HG02571 (cell line): ENCODE results near the gene ZNF91.
"Not testable (repeated sequence)": the region's sequence is repeated elsewhere in the genome, so short reads cannot be mapped to it uniquely, and the experiment has no call there.

Source experiments
- ATAC-seq: cut with Tn5 transposase; IDR thresholded peaks from one replicate; pipeline ENCODE4 v1.9.1; 2021; ENCODE audit warnings: mild to moderate bottlenecking, moderate library complexity; ENCODE audit not compliant: unreplicated experiment

Gene ZNF91

DNA sequence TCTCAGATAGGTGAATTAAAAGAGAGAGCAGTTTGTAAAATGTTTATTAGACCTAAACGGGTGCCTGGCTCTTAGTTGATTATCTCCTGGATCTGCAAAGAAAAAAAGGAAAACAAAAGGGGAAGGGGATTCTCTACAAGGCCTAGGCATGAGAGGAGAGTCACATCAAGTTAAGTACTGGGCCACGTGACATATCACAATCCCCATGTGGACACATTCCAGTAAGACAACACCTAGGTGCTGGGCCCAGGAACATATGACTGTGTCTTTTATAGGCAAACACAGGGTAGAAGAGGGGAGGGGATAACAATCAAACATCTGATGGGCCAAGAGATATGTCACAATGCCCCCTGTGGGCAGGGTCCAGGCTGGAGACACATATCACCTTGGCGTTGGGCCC lies 4.2 kb upstream of the ZNF91 start:
- no peak for ATAC-seq

DNA sequence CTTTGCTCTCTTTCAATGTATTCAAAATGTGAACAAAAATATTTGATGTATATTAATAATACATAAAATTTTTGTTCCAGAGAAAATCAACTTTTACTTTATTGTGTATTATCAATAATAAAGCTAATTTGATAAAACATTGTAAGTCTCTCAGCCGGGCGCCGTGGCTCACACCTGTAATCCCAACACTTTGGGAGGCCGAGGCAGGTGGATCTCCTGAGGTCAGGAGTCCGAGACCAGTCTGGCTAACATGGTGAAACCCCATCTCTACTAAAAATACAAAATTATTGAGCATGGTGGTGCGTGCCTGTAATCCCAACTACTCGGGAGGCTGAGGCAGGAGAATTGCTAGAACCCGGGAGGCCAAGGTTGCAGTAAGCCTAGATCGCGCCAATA lies 449 bp upstream of the ZNF91 start:
- ATAC-seq, result not testable (repeated sequence)

DNA sequence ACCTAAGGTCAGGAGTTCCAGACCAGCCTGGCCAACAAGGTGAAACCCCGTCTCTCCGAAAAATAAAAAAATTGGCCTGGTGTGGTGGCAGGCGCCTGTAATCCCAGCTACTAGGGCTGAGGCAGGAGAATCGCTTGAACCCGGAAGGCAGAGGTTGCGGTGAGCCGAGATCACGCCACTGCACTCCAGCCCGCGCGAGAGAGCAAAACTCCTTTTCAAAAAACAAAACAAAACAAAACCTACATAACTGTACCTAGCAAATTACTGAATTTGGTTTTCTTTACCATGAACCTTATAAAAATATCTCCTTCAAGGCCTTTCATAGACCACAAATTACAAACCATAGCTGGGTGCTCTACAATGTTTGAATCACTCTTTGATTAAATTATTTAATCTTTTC lies 760 bp downstream of the ZNF91 start:
- no peak for ATAC-seq

GRCh38 chr19:23393121-23393520 lies 2.1 kb downstream of the ZNF91 start:
- ATAC-seq, result no peak

GRCh38 chr19:23391236-23391635 lies 4.0 kb downstream of the ZNF91 start:
- no peak for ATAC-seq

DNA sequence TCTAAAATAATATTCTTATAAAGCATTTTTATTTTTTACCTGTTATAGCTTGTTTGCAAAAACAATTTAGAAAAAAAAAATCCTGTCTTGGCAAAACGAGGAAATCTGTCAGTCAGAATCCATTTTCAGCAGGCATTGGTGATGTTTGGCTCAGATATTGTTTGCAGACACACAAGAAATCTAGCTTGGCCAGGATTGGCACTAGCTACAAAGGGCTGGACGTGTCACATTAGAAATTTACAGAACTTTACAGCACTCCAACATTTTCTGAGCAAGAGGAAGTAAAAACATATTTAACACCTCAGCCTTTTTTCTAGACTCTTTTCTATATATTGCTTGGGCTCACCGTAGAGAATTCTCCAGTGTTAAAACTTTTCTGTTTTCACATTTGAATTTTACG lies 9.9 kb downstream of the ZNF91 start:
- ATAC-seq, result no peak

GRCh38 chr19:23384858-23385257 lies 10.4 kb downstream of the ZNF91 start:
- no peak for ATAC-seq

DNA sequence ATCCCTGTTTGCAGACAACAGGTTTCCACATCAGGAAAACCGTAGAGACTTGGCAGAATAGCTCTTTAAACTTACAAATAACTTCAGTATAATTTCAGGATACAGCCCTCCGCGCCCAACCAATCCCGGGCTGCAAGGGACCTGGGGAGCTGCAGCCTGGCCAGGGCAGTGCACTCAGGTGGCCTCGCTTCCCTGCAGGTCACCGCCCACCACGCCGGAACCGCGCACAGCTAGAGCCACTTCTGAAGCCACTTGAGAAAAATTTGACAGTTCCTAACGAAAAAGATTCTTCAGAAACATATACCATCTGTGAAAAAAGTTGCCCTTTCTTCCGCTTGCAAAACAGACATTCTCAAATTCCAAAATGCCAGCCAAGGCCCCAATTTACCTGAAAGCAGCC lies 11.1 kb downstream of the ZNF91 start:
- ATAC-seq, result no peak

GRCh38 chr19:23382955-23383354 lies 12.3 kb downstream of the ZNF91 start:
- ATAC-seq, result no peak

GRCh38 chr19:23381114-23381513 lies 14.2 kb downstream of the ZNF91 start:
- no peak for ATAC-seq

DNA sequence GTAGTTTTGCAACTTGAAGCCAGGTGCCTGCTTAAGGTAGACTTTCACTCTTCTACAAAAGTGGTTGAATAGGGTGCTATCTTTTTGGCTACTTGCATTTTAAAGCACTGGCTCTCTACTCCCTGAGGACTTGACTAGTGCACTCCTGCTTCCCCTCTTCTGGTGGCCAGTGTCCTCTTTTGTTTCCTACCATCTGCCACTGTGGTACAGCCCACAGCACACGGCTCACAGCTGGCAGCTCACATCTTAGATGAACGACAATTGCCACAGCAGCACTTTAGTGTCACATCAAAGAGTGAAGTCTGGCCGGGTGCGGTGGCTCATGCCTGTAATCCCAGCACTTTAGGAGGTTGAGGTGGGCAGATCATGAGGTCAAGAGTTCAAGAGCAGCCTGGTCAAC lies 15.6 kb downstream of the ZNF91 start:
- not testable (repeated sequence) for ATAC-seq

DNA sequence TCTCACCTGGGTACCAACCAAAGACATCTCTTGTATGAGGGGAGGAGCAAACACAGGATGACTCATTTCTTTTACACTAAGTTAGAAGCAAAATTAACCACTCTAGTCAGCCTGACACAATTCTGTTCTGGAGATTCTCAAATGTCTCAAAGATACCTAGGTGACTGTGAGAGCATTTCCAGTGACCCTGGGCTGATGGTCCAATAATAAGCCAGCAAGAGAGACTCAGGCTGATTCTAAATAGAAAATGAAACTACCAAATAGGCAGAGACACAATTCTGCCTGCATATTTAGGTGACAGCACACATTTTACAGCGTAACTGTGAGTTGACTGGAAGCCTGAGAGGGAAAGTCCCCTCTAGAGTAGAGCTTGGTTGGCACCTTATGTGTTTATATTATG lies 16.3 kb downstream of the ZNF91 start:
- no peak for ATAC-seq

DNA sequence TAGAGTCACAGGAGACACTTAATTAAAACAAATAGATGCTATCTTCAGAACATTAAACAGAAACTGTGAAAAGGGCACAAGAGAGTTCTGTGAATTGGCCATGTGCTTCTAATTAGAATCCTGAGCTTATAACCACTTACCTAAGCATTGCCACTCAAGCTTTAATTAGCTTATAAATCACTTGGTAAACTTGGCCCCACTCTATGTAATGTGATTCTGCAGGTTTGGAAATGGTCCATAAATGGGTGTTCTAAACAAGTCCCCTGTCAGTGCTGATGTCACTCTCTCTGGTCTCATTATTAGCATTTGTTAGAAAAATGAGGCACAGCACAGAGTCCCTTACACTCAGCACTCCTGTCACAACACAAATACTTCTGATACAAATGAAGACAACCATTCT lies 18.0 kb downstream of the ZNF91 start:
- ATAC-seq, result no peak

DNA sequence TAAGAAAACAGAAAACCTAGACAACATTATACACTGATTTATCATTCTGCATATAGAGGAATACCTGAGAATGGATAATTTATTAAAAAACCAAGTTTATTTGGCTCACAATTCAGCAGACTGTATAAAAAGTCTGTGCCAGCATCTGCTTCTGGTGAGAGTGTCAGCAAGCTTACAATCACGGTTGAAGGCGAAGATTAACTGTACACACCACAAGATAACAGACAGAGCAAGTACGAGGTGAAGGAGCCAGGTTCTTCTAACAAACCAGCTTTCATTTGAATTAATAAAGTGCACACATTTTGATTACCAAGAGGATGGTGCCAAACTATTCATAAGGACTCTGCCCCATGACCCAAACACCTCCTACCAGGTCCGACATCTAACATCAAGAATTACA lies 28.8 kb downstream of the ZNF91 start:
- no peak for ATAC-seq

- not testable (repeated sequence) for ATAC-seq
These were observed 29.2 kb downstream of the ZNF91 start for GRCh38 chr19:23366031-23366430.

- ATAC-seq, result no peak
These were observed 30.0 kb downstream of the ZNF91 start for GRCh38 chr19:23365222-23365621.

- not testable (repeated sequence) for ATAC-seq
These were observed 33.4 kb downstream of the ZNF91 start for GRCh38 chr19:23361843-23362242.

- no peak for ATAC-seq
These were observed 43.5 kb downstream of the ZNF91 start for GRCh38 chr19:23351806-23352205.

DNA sequence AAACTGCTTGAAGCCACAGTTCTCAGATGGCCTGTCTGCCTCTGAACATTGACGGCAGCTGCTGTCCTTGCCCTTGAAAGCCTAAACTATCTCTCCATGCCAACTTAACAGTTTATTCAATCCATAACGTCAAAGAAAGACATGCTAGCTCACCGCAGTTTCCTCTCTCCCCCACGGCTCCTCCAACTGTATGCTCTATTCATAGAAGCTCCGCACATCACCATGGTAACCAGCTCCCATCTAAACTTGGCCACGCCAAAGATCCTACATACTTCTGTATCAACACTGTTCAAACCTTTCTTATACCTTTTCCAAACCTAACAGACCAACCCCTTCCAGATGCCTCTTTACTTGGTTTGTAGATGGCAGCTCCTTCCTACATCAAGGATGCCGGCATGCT lies 48.6 kb downstream of the ZNF91 start:
- ATAC-seq, result no peak

DNA sequence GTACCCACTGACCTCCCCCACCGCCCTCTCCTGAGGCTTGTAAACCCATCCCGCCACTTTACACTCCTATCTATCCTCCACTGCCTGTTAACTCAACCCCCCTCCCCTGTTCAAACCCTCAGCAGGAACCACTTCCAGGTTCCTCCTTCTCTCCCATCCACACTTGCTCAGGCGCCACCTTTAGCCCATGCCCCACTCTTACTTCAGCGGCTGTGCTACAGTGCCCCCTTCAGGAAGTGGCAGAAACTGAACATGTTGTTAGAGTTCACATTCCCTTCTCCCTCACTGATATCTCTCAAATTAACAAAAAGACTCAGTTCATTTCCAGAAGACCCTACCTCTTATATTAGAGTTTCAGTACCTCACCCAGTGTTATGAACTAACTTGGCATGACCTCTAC lies 49.4 kb downstream of the ZNF91 start:
- ATAC-seq, result no peak

DNA sequence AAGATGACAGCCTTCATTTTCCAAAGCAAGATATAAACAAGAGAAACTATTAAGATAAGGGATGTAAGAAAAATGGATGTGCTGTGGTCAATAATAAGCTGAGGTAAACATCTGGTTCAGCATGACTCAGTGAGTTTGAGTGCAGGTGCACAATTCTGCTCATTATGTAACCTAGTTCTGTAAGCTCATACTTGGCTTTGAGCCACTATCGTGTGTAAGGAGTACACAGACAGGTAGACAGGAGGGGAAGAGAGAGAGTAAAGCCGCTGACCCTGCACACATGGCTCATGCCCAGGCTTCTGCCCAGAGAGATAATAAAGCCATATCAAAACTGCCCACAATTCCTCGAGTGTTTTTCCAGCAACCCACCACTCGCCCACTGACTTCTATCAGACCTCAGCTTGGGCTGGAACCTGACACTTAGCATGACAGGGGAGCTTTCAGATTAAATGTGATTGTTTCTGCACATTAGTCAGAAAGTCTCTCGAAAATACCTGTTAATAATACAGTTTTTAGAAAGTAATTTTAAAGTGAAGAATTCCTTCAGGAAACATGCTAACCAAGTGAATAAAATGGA lies 51.7 kb downstream of the ZNF91 start:
- ATAC-seq, result no peak

- ATAC-seq, result no peak
These were observed 67.1 kb downstream of the ZNF91 start for GRCh38 chr19:23328211-23328610.

DNA sequence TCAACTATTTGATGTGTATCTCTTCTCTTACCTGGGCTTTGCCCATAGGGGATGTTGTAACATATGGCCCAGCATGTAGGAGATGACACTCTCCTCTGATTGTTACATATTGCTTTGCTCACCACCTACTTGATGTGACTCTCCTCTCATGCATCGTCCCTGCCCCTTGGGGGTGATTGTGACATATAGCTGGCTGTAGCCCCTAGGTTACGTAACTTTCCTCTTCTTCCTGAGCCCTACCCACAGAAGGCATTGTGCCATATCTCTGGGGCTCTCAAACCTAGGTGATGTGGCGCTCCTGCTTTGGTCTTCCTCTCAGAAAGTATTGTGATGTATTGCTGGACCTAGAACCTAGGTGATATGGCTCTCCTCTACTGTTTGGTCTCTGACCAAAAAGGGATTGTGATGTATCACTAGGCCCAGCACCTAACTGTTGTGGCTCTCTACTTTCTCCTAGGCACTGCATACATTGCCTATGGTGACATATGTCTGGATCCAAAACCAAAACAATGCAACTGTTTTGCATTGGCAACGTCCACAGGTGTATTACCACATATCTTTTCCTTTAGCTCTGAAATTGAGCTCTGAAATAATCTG lies 73.2 kb downstream of the ZNF91 start:
- ATAC-seq, result no peak
